IPS-18a (cell line): ENCODE data around the gene CBX5.

Experiments
- H3K27ac ChIP-seq: one replicate; pipeline ENCODE4 v1.5.1; 2013; ENCODE audit warnings: low read length
- H3K27me3 ChIP-seq: one replicate; pipeline ENCODE4 v1.6.1; 2013; ENCODE audit warnings: mild to moderate bottlenecking, low read length; ENCODE audit not compliant: control insufficient read depth, insufficient read depth
- H3K36me3 ChIP-seq: one replicate; pipeline ENCODE4 v1.6.1; 2013; ENCODE audit warnings: low read depth, low read length; ENCODE audit not compliant: control insufficient read depth
- H3K4me1 ChIP-seq: one replicate; pipeline ENCODE4 v1.6.1; 2013; ENCODE audit warnings: low read depth, low read length; ENCODE audit not compliant: control insufficient read depth
- H3K4me3 ChIP-seq: one replicate; pipeline ENCODE4 v1.5.1; 2013; ENCODE audit warnings: low read length
- H3K9ac ChIP-seq: one replicate; pipeline ENCODE4 v1.6.1; 2013; ENCODE audit warnings: mild to moderate bottlenecking, low read length, moderate library complexity
- H3K9me3 ChIP-seq: one replicate; pipeline ENCODE4 v1.6.1; 2013; ENCODE audit warnings: low read depth, low read length; ENCODE audit not compliant: control insufficient read depth

CBX5 gene

GRCh38 chr12:54277823-54278276 is 2.1 kb downstream of the CBX5 start:
- H3K36me3 ChIP-seq = peaks cover 32% of the 10 kb centered on the region
- no peaks in the 10 kb centered on the region for H3K9me3 ChIP-seq
- no peaks in the 10 kb centered on the region for H3K27me3 ChIP-seq
- H3K27ac ChIP-seq = no peak overlapping the region
- peak overlapping the region; percentile 89 for H3K4me3 ChIP-seq
- H3K4me1 ChIP-seq = peaks cover 16% of the 10 kb centered on the region
- peak overlapping the region; percentile 99 for H3K9ac ChIP-seq

GRCh38 chr12:54276368-54276767 is 3.6 kb downstream of the CBX5 start:
- Histone ChIP-seq H3K4me1 (peaks cover 10% of the 10 kb centered on the region), H3K9me3 (no peaks in the 10 kb centered on the region), H3K4me3 (no peak overlapping the region), H3K9ac (no peak overlapping the region), H3K36me3 (peaks cover 26% of the 10 kb centered on the region), H3K27ac (no peak overlapping the region), H3K27me3 (no peaks in the 10 kb centered on the region)

GRCh38 chr12:54273981-54274380 is 5.9 kb downstream of the CBX5 start:
- H3K9me3 ChIP-seq = no peaks in the 10 kb centered on the region
- H3K27ac ChIP-seq = no peak overlapping the region
- no peak overlapping the region for H3K9ac ChIP-seq
- H3K4me1 ChIP-seq = peaks cover 10% of the 10 kb centered on the region
- H3K27me3 ChIP-seq = no peaks in the 10 kb centered on the region
- no peak overlapping the region for H3K4me3 ChIP-seq
- peaks cover 20% of the 10 kb centered on the region for H3K36me3 ChIP-seq

- Histone ChIP-seq H3K9me3 (no peaks in the 10 kb centered on the region), H3K4me1 (no peaks in the 10 kb centered on the region), H3K9ac (no peak overlapping the region), H3K27ac (no peak overlapping the region), H3K36me3 (peaks cover 20% of the 10 kb centered on the region), H3K27me3 (no peaks in the 10 kb centered on the region), H3K4me3 (no peak overlapping the region)
These were observed 7.7 kb downstream of the CBX5 start for GRCh38 chr12:54272214-54272613.

GRCh38 chr12:54270345-54270744 is 9.6 kb downstream of the CBX5 start:
- H3K27me3 ChIP-seq = no peaks in the 10 kb centered on the region
- H3K36me3 ChIP-seq = peaks cover 20% of the 10 kb centered on the region
- H3K4me3 ChIP-seq = no peak overlapping the region

GRCh38 chr12:54266852-54267251 is 13.1 kb downstream of the CBX5 start:
- no peak overlapping the region for H3K9ac ChIP-seq
- H3K27me3 ChIP-seq = no peaks in the 10 kb centered on the region
- peaks cover 9% of the 10 kb centered on the region for H3K4me1 ChIP-seq
- no peaks in the 10 kb centered on the region for H3K9me3 ChIP-seq
- H3K4me3 ChIP-seq = no peak overlapping the region
- H3K27ac ChIP-seq = no peak overlapping the region
- no peaks in the 10 kb centered on the region for H3K36me3 ChIP-seq

More at GRCh38 chr12:54270345-54270744, 9.6 kb downstream of the CBX5 start:
- no peaks in the 10 kb centered on the region for H3K9me3 ChIP-seq
- H3K4me1 ChIP-seq = no peaks in the 10 kb centered on the region
- H3K27ac ChIP-seq = no peak overlapping the region
- H3K9ac ChIP-seq = no peak overlapping the region

GRCh38 chr12:54265364-54265812 is 14.5 kb downstream of the CBX5 start:
- Histone ChIP-seq H3K4me1 (peaks cover 18% of the 10 kb centered on the region), H3K4me3 (no peak overlapping the region), H3K36me3 (no peaks in the 10 kb centered on the region), H3K9me3 (no peaks in the 10 kb centered on the region), H3K9ac (no peak overlapping the region), H3K27ac (no peak overlapping the region), H3K27me3 (no peaks in the 10 kb centered on the region)

GRCh38 chr12:54262403-54262925 is 17.5 kb downstream of the CBX5 start:
- H3K27me3 ChIP-seq = no peaks in the 10 kb centered on the region
- H3K36me3 ChIP-seq = peaks cover 1% of the 10 kb centered on the region
- H3K27ac ChIP-seq = peak overlapping the region; percentile 67
- no peaks in the 10 kb centered on the region for H3K9me3 ChIP-seq
- H3K4me3 ChIP-seq = no peak overlapping the region
- H3K4me1 ChIP-seq = peaks cover 40% of the 10 kb centered on the region
- H3K9ac ChIP-seq = peak overlapping the region; percentile 38

GRCh38 chr12:54261815-54262402 is 18.0 kb downstream of the CBX5 start:
- Histone ChIP-seq H3K27ac (peak overlapping the region; percentile 67), H3K4me1 (peaks cover 45% of the 10 kb centered on the region), H3K27me3 (no peaks in the 10 kb centered on the region), H3K9ac (peak overlapping the region; percentile 38), H3K36me3 (peaks cover 7% of the 10 kb centered on the region), H3K9me3 (no peaks in the 10 kb centered on the region), H3K4me3 (no peak overlapping the region)

GRCh38 chr12:54259194-54260011 is 20.5 kb downstream of the CBX5 start:
- Histone ChIP-seq H3K4me3 (peak overlapping the region; percentile 69), H3K27me3 (no peaks in the 10 kb centered on the region), H3K4me1 (peaks cover 45% of the 10 kb centered on the region), H3K9ac (peak overlapping the region; percentile 91), H3K36me3 (peaks cover 29% of the 10 kb centered on the region), H3K9me3 (no peaks in the 10 kb centered on the region), H3K27ac (peak overlapping the region; percentile 99)

GRCh38 chr12:54258201-54258681 is 21.7 kb downstream of the CBX5 start:
- Histone ChIP-seq H3K27ac (peak overlapping the region; percentile 99), H3K9me3 (no peaks in the 10 kb centered on the region), H3K4me1 (peaks cover 45% of the 10 kb centered on the region), H3K4me3 (peak overlapping the region; percentile 69), H3K27me3 (no peaks in the 10 kb centered on the region), H3K9ac (peak overlapping the region; percentile 91), H3K36me3 (peaks cover 33% of the 10 kb centered on the region)
